Measurements from ENCODE around the gene CSPG4. TPM values are rescaled to one million over a fixed set of nuclear protein-coding genes. Genes with fewer than 3 reads are reported as not detected.
"Not testable (repeated sequence)": the region's sequence is repeated elsewhere in the genome, so short reads cannot be mapped to it uniquely, and the experiment has no call there.

The CSPG4 gene
- total and polyA plus RNA-seq, 2 donors (not counting 3 experiments of a cell fraction or from before 2014, with no cell fraction given): not detected

DNA sequence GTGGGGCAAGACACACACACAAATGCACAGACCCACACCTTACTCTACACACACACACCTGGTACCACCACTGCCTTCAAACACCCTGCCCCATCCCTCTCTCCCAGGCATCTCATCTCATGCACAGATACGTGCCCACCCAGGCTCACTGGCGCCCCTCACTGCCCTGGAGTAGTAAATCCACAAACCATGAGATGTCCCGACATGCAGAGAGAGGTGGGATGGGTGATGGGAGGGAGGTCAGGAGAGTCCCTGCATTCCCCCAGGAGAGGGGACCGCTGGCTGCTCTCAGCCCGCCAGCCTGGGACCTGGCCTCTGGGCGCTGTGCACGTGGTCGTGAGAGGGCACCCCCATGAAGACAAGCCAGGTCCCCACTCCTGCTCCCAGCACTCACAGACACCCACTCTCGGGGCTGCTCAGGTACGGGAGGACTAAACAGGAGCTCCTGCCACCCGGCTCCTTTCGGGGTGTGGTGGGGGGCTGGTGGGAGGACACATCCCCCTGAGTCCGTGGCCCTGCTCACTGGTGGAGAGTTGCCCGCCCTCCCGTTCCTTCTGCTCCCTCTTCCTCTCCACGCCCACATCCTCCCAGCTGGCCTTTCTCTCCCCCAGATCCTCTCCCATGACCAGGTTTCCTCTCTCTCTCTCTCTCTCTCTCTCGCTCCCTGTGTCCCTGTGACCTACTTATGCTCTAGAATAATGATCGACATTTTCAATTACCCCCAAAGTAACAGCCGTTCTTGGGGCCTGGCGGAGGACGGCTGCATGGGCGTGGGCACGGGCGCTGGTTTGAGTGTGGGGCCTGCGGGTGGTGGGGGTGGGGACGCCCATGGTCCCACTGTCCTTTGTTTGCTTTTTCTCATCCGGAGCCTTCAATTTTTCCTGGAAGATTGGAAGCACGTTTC lies 18.9 kb upstream of the CSPG4 start:
- POLR2A ChIA-PET: no interaction called here
- H2AFZ ChIP-seq (ENCODE audit: low read depth, low read length): peak overlapping the region; percentile 13

DNA sequence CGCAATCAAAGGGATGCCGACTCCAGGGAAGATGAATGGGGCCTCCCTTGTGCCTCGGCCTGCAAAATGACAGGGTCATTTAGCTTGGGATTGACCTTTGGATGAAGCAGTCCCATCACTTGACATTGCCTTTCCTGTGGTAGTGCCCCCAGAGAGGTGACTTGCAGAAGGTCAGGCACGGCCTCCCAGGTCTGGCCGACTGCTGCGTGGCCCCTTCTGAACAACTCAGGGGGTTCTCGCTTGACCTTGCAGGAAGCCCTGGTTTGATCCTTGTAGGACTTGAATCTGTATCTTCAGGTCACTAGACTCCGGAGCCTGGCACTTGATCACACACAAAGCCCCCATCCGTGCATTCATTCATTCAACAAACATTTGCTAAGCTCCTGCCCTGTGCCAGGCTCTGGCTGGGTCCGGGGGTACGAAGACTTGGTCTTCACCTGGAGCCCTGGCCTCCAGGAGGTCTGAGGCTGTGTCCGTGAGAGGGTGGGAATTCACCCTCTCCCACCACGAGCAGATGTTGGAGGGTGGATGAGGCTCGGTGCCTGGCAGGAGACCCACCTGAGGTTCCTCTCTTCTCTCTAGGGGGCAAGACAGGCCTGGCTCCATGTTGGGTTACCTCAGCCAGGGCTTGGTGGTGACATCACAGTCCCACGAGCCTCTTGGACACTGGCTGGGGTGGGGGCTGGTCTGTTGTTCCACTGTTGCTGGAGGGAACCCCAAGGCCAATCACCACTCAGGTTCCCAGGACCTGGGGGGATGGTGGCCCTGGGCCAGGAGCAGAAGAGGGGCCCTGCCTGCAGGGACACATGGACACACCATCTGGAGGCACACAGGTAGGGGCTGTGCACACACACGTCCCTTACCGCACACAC lies 18.0 kb upstream of the CSPG4 start:
- POLR2A ChIA-PET; H3K4me2 ChIP-seq (ENCODE audit: insufficient read depth, low read length); H2AFZ ChIP-seq (ENCODE audit: low read depth, low read length); H3K27me3 ChIP-seq (ENCODE audit: control insufficient read depth in 2 of 2, insufficient read depth in 2 of 2, low read length in 2 of 2); H3K36me3 ChIP-seq (ENCODE audit: control insufficient read depth in 2 of 2, extremely low read depth in 1 of 2, insufficient read depth in 2 of 2, low read length in 2 of 2); FAIRE-seq; BruUV-seq (replicated peaks); H3K9me1 ChIP-seq (replicated peaks; ENCODE audit: control insufficient read depth, extremely low read depth, insufficient read depth, low read length); DNase-seq (ENCODE audit: low read depth, low spot score); H3K9ac ChIP-seq (replicated peaks; ENCODE audit: extremely low read depth, insufficient read depth, low read length); H3K79me2 ChIP-seq (ENCODE audit: control insufficient read depth, insufficient read depth, low read length); intact Hi-C loops (cut with micrococcal nuclease); H3K9me3 ChIP-seq (replicated peaks; ENCODE audit: control insufficient read depth, insufficient read depth, low read length); H3K4me3 ChIP-seq (replicated peaks in 1 of 3; ENCODE audit: insufficient read depth in 1 of 3, low read depth in 1 of 3, low read length in 3 of 3); dilution Hi-C loops (cut with MboI; ENCODE audit: extremely low pct_ligation_motif_present, low sequenced_read_pairs); H3K27ac ChIP-seq (ENCODE audit: insufficient read depth, low read depth, low read length); H3K4me1 ChIP-seq (ENCODE audit: control insufficient read depth, extremely low read depth, insufficient read depth, low read length); H4K20me1 ChIP-seq (replicated peaks; ENCODE audit: control insufficient read depth, extremely low read depth, insufficient read depth, low read length): not testable (repeated sequence)
- CTCF ChIA-PET: interaction anchor here (1.7 to 3.8 kb wide), 2 partner anchors 71 to 80 kb away, joined by 5 to 36 read pairs; no protein-coding TSS in a partner anchor

More for the DNA sequence above, 18.9 kb upstream of the CSPG4 start:
- Histone ChIP-seq H3K9me1 (replicated peaks; ENCODE audit: control insufficient read depth, extremely low read depth, insufficient read depth, low read length) (no peaks in the 10 kb centered on the region), H3K4me1 (ENCODE audit: control insufficient read depth, extremely low read depth, insufficient read depth, low read length) (no peaks in the 10 kb centered on the region), H3K27me3 (ENCODE audit: control insufficient read depth in 2 of 2, insufficient read depth in 2 of 2, low read length in 2 of 2) (peaks cover 0 to 7% of the 10 kb centered on the region in 2 experiments), H4K20me1 (replicated peaks; ENCODE audit: control insufficient read depth, extremely low read depth, insufficient read depth, low read length) (no peaks in the 10 kb centered on the region), H3K4me3 (replicated peaks in 1 of 3; ENCODE audit: insufficient read depth in 1 of 3, low read depth in 1 of 3, low read length in 3 of 3) (no peak overlapping the region), H3K4me2 (ENCODE audit: insufficient read depth, low read length) (no peak overlapping the region), H3K27ac (ENCODE audit: insufficient read depth, low read depth, low read length) (no peak overlapping the region), H3K36me3 (ENCODE audit: control insufficient read depth in 2 of 2, extremely low read depth in 1 of 2, insufficient read depth in 2 of 2, low read length in 2 of 2) (no peaks in the 10 kb centered on the region), H3K9me3 (replicated peaks; ENCODE audit: control insufficient read depth, insufficient read depth, low read length) (no peaks in the 10 kb centered on the region), H3K79me2 (ENCODE audit: control insufficient read depth, insufficient read depth, low read length) (no peaks in the 10 kb centered on the region), H3K9ac (replicated peaks; ENCODE audit: extremely low read depth, insufficient read depth, low read length) (no peak overlapping the region)
- no peak for TF ChIP-seq JUN (IDR thresholded peaks at IDR 0.05; ENCODE audit: borderline replicate concordance, insufficient read depth, insufficient read length, low read depth)
- TF ChIP-seq, protein P1, sequence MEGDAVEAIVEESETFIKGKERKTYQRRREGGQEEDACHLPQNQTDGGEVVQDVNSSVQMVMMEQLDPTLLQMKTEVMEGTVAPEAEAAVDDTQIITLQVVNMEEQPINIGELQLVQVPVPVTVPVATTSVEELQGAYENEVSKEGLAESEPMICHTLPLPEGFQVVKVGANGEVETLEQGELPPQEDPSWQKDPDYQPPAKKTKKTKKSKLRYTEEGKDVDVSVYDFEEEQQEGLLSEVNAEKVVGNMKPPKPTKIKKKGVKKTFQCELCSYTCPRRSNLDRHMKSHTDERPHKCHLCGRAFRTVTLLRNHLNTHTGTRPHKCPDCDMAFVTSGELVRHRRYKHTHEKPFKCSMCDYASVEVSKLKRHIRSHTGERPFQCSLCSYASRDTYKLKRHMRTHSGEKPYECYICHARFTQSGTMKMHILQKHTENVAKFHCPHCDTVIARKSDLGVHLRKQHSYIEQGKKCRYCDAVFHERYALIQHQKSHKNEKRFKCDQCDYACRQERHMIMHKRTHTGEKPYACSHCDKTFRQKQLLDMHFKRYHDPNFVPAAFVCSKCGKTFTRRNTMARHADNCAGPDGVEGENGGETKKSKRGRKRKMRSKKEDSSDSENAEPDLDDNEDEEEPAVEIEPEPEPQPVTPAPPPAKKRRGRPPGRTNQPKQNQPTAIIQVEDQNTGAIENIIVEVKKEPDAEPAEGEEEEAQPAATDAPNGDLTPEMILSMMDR (IDR thresholded peaks at IDR 0.05; ENCODE audit: extremely low read depth in 1 of 2, insufficient read depth in 1 of 2, low read depth in 1 of 2, low read length in 2 of 2): peak in 1 of 2 donors; percentile 1
- no TSS peak for BruUV-seq (replicated peaks)
- intact Hi-C loops (cut with micrococcal nuclease): loop anchor here (2.0 kb wide), 1 partner anchor 37 kb away; no protein-coding TSS in a partner anchor
- CTCF ChIA-PET: interaction anchor here (0.5 to 3.8 kb wide), 3 partner anchors 12 to 407 kb away, joined by 3 to 36 read pairs (median 3); no protein-coding TSS in a partner anchor
- no peak for FAIRE-seq
- DNase-seq (ENCODE audit: low read depth, low spot score): no peak
- dilution Hi-C loops (cut with MboI; ENCODE audit: extremely low pct_ligation_motif_present, low sequenced_read_pairs): no loop called here
